Panc1 (cell line): ENCODE data around the gene USP30.

Source experiments
- CTCF ChIP-seq: fragments of 450-650 bp; IDR thresholded peaks from 2 replicates; pipeline ENCODE4 v1.5.1; 2017; ENCODE audit warnings: mild to moderate bottlenecking
- POLR2AphosphoS5 ChIP-seq: IDR thresholded peaks from 2 replicates; pipeline ENCODE4 v1.6.1; 2012; ENCODE audit warnings: mild to moderate bottlenecking, low read depth, low read length, moderate library complexity
- TCF7L2 ChIP-seq: IDR thresholded peaks from 2 replicates; pipeline ENCODE4 v1.6.1; 2011; ENCODE audit warnings: mild to moderate bottlenecking, low read depth, low read length, inconsistent platforms
- TF ChIP-seq, protein P1 (sequence below), 2 experiments: IDR thresholded peaks; 2 replicates each; pipeline ENCODE4 v1.6.1; 2011 to 2012; ENCODE audit warnings: low read depth in 2 of 2, control low read depth in 1 of 2, low read length in 1 of 2, mild to moderate bottlenecking in 1 of 2, moderate library complexity in 1 of 2; ENCODE audit not compliant: insufficient read depth in 1 of 2

- TF ChIP-seq CTCF (no peak), TCF7L2 (no peak), POLR2AphosphoS5 (no peak)
- TF ChIP-seq, protein P1, sequence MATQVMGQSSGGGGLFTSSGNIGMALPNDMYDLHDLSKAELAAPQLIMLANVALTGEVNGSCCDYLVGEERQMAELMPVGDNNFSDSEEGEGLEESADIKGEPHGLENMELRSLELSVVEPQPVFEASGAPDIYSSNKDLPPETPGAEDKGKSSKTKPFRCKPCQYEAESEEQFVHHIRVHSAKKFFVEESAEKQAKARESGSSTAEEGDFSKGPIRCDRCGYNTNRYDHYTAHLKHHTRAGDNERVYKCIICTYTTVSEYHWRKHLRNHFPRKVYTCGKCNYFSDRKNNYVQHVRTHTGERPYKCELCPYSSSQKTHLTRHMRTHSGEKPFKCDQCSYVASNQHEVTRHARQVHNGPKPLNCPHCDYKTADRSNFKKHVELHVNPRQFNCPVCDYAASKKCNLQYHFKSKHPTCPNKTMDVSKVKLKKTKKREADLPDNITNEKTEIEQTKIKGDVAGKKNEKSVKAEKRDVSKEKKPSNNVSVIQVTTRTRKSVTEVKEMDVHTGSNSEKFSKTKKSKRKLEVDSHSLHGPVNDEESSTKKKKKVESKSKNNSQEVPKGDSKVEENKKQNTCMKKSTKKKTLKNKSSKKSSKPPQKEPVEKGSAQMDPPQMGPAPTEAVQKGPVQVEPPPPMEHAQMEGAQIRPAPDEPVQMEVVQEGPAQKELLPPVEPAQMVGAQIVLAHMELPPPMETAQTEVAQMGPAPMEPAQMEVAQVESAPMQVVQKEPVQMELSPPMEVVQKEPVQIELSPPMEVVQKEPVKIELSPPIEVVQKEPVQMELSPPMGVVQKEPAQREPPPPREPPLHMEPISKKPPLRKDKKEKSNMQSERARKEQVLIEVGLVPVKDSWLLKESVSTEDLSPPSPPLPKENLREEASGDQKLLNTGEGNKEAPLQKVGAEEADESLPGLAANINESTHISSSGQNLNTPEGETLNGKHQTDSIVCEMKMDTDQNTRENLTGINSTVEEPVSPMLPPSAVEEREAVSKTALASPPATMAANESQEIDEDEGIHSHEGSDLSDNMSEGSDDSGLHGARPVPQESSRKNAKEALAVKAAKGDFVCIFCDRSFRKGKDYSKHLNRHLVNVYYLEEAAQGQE (IDR thresholded peaks at IDR 0.05; ENCODE audit: insufficient read depth in 1 of 2, low read depth in 2 of 2, low read length in 1 of 2), result no peak
Measured at GRCh38 chr12:109116611-109116949, 64.2 kb downstream of the USP30 start.
